OCI-LY1 (cell line): ENCODE data around the gene CCL20.

Source experiments
- EZH2 ChIP-seq: fragments of 200-600 bp; sonication (generic), shearing (Covaris generic); IDR thresholded peaks from 2 replicates; pipeline ENCODE4 v1.8.0; 2017; ENCODE audit warnings: borderline replicate concordance, mixed run types, mild to moderate bottlenecking, antibody characterized with exemption, low read length, moderate library complexity, mixed read lengths
- TF ChIP-seq, protein P1 (sequence below): fragments of 200-600 bp; sonication (generic), shearing (Covaris generic); IDR thresholded peaks from 2 replicates; pipeline ENCODE4 v1.5.1; 2017; ENCODE audit warnings: mild to moderate bottlenecking, antibody characterized with exemption, low read length, moderate library complexity, mixed read lengths

DNA sequence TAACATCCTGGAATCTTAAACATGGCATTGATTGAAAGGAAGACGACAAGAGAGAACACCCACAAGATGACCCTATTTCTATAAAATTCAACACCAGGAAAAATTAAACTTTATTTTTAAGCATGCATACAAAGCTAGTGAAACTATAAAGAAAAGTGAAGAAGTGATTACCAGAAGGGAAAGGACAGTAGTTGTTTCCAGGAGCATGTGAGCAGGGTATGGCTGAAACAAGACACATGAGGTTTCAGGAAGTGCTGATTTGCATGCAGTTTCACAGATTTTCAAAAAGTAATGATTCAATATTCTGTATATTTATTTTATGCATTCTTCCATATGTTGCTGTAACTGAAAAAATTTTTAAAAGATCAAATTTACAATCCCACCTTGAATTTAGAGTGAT, 33.2 kb downstream of the CCL20 start:
- TF ChIP-seq, protein P1, sequence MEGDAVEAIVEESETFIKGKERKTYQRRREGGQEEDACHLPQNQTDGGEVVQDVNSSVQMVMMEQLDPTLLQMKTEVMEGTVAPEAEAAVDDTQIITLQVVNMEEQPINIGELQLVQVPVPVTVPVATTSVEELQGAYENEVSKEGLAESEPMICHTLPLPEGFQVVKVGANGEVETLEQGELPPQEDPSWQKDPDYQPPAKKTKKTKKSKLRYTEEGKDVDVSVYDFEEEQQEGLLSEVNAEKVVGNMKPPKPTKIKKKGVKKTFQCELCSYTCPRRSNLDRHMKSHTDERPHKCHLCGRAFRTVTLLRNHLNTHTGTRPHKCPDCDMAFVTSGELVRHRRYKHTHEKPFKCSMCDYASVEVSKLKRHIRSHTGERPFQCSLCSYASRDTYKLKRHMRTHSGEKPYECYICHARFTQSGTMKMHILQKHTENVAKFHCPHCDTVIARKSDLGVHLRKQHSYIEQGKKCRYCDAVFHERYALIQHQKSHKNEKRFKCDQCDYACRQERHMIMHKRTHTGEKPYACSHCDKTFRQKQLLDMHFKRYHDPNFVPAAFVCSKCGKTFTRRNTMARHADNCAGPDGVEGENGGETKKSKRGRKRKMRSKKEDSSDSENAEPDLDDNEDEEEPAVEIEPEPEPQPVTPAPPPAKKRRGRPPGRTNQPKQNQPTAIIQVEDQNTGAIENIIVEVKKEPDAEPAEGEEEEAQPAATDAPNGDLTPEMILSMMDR, result no peak
- TF ChIP-seq EZH2, result no peak
